Stimulated activated effector memory CD8-positive, alpha-beta T cell treated with anti-CD3 and anti-CD28 coated beads, Interleukin-12 subunit alpha, Interleukin-12 subunit beta, amount 100 ng/mL, for 72 hours (primary cell): Measurements from ENCODE around the gene PLOD3.

Source experiments
- ATAC-seq: fragments of 150-1000 bp; cut with Tn5 transposase; 2 replicates; pipeline ENCODE4 v1.10.0; 2021
- DNase-seq, 2 donors: peaks; one replicate each; pipeline ENCODE4 v3.0.0; 2021 to 2022; ENCODE audit warnings: low spot score in 2 of 2
- H3K27ac Mint-ChIP-seq: one replicate; pipeline ENCODE4 v1.8.0; 2022; ENCODE audit warnings: mild to moderate bottlenecking, mixed read lengths
- H3K36me3 Mint-ChIP-seq: one replicate; pipeline ENCODE4 v1.8.0; 2022; ENCODE audit warnings: mild to moderate bottlenecking, mixed read lengths
- H3K4me1 Mint-ChIP-seq: one replicate; pipeline ENCODE4 v1.8.0; 2022; ENCODE audit warnings: mixed read lengths
- H3K4me3 Mint-ChIP-seq: one replicate; pipeline ENCODE4 v1.8.0; 2022; ENCODE audit warnings: mild to moderate bottlenecking, mixed read lengths
- H3K9me3 Mint-ChIP-seq: one replicate; pipeline ENCODE4 v1.8.0; 2022; ENCODE audit warnings: mixed read lengths

PLOD3 gene

GRCh38 chr7:101161692-101162471 is 55.5 kb downstream of the PLOD3 start:
- DNase-seq = no peak
- Mint-ChIP-seq H3K36me3 (peaks cover 55% of the 10 kb centered on the region), H3K4me1 (peaks cover 23% of the 10 kb centered on the region), H3K4me3 (peak overlapping the region; percentile 89), H3K27ac (no peak overlapping the region), H3K9me3 (no peaks in the 10 kb centered on the region)
- no peak for ATAC-seq

GRCh38 chr7:101160910-101161309 is 56.5 kb downstream of the PLOD3 start:
- Mint-ChIP-seq H3K27ac (no peak overlapping the region), H3K4me1 (peaks cover 14% of the 10 kb centered on the region), H3K9me3 (no peaks in the 10 kb centered on the region), H3K4me3 (no peak overlapping the region), H3K36me3 (peaks cover 54% of the 10 kb centered on the region)
- ATAC-seq (no peak), DNase-seq (no peak)

GRCh38 chr7:101159696-101160674 is 57.4 kb downstream of the PLOD3 start:
- DNase-seq (no peak), ATAC-seq (no peak)
- Mint-ChIP-seq H3K9me3 (no peaks in the 10 kb centered on the region), H3K4me1 (peaks cover 13% of the 10 kb centered on the region), H3K4me3 (no peak overlapping the region), H3K27ac (no peak overlapping the region), H3K36me3 (peaks cover 45% of the 10 kb centered on the region)

- Mint-ChIP-seq H3K9me3 (no peaks in the 10 kb centered on the region), H3K4me1 (peaks cover 17% of the 10 kb centered on the region), H3K27ac (no peak overlapping the region), H3K36me3 (peaks cover 41% of the 10 kb centered on the region), H3K4me3 (no peak overlapping the region)
- ATAC-seq (no peak), DNase-seq (no peak)
These were observed 60.4 kb downstream of the PLOD3 start for GRCh38 chr7:101156866-101157589.

GRCh38 chr7:101156277-101156676 is 61.1 kb downstream of the PLOD3 start:
- ATAC-seq (no peak), DNase-seq (no peak)
- Mint-ChIP-seq H3K9me3 (no peaks in the 10 kb centered on the region), H3K4me3 (no peak overlapping the region), H3K36me3 (peaks cover 41% of the 10 kb centered on the region), H3K27ac (no peak overlapping the region), H3K4me1 (peaks cover 17% of the 10 kb centered on the region)
